GM19239 (cell line): ENCODE results near the gene ARPC4.

Experiments
- DNase-seq: peaks from one replicate; pipeline ENCODE4 v3.0.0; 2011; ENCODE audit warnings: low spot score; ENCODE audit not compliant: insufficient read length
- FAIRE-seq: peaks from 2 replicates; lab custom pipeline; 2011; peaks lifted over from hg19 to GRCh38; lab: Jason Lieb, UNC

The ARPC4 gene

GRCh38 chr3:9787714-9788113 is 5.2 kb upstream of the ARPC4 start:
- no peak for FAIRE-seq
- DNase-seq: no peak

- FAIRE-seq (no peak), DNase-seq (no peak)
Observed at GRCh38 chr3:9791127-9791526, 1.8 kb upstream of the ARPC4 start.

GRCh38 chr3:9791790-9792404 is 985 bp upstream of the ARPC4 start:
- FAIRE-seq (peak; percentile 14), DNase-seq (no peak)

- DNase-seq (no peak), FAIRE-seq (peak; percentile 4)
Observed at GRCh38 chr3:9793161-9793781, 389 bp downstream of the ARPC4 start.

GRCh38 chr3:9794400-9794799 is 1.5 kb downstream of the ARPC4 start:
- no peak for FAIRE-seq

GRCh38 chr3:9795207-9795606 is 2.3 kb downstream of the ARPC4 start:
- no peak for DNase-seq
- FAIRE-seq: peak; percentile 56

More at GRCh38 chr3:9794400-9794799, 1.5 kb downstream of the ARPC4 start:
- no peak for DNase-seq

GRCh38 chr3:9797196-9797945 is 4.5 kb downstream of the ARPC4 start:
- FAIRE-seq: no peak
- DNase-seq: no peak

- DNase-seq: no peak
- FAIRE-seq: no peak
Observed at GRCh38 chr3:9800529-9800928, 7.6 kb downstream of the ARPC4 start.

GRCh38 chr3:9803494-9803893 is 10.6 kb downstream of the ARPC4 start:
- DNase-seq: no peak
- no peak for FAIRE-seq

GRCh38 chr3:9804996-9805395 is 12.1 kb downstream of the ARPC4 start:
- no peak for DNase-seq
- no peak for FAIRE-seq

GRCh38 chr3:9806137-9806536 is 13.3 kb downstream of the ARPC4 start:
- FAIRE-seq: no peak
- DNase-seq: no peak

- DNase-seq: no peak
- no peak for FAIRE-seq
Observed at GRCh38 chr3:9806688-9807589, 14.1 kb downstream of the ARPC4 start.

- FAIRE-seq: no peak
Observed at GRCh38 chr3:9807981-9808344, 15.1 kb downstream of the ARPC4 start.

GRCh38 chr3:9808345-9809037 is 15.6 kb downstream of the ARPC4 start:
- FAIRE-seq (peak; percentile 18), DNase-seq (peak; percentile 60)

More at GRCh38 chr3:9807981-9808344, 15.1 kb downstream of the ARPC4 start:
- DNase-seq: no peak

- DNase-seq (no peak), FAIRE-seq (peak; percentile 73)
Observed at GRCh38 chr3:9809239-9809614, 16.3 kb downstream of the ARPC4 start.

- peak; percentile 59 for DNase-seq
- FAIRE-seq: peak; percentile 66
Observed at GRCh38 chr3:9809615-9810432, 16.9 kb downstream of the ARPC4 start, which contains the start of gene TTLL3. TTLL3 (plus strand) TSS chr3:9810262; CDS start chr3:9810662, 400 bp downstream.

- FAIRE-seq: no peak
- no peak for DNase-seq
Observed at GRCh38 chr3:9810433-9810770, 17.5 kb downstream of the ARPC4 start.

GRCh38 chr3:9810846-9811245 is 18.0 kb downstream of the ARPC4 start:
- DNase-seq (no peak), FAIRE-seq (no peak)

GRCh38 chr3:9812870-9813483 is 20.1 kb downstream of the ARPC4 start:
- FAIRE-seq: no peak
- DNase-seq: no peak
